ENCODE data around the gene SFMBT2. TPM values are rescaled to one million over a fixed set of nuclear protein-coding genes. Genes with fewer than 3 reads are reported as not detected.
A peak's percentile ranks its signal among the peaks of the same experiment; 100 is the strongest.

Gene SFMBT2
- total and polyA plus RNA-seq, 10 of the 15 experiments (the other 5 are each of a cell fraction or from before 2014, with no cell fraction given): 2.8 to 29.6 (median 15.1) TPM

DNA sequence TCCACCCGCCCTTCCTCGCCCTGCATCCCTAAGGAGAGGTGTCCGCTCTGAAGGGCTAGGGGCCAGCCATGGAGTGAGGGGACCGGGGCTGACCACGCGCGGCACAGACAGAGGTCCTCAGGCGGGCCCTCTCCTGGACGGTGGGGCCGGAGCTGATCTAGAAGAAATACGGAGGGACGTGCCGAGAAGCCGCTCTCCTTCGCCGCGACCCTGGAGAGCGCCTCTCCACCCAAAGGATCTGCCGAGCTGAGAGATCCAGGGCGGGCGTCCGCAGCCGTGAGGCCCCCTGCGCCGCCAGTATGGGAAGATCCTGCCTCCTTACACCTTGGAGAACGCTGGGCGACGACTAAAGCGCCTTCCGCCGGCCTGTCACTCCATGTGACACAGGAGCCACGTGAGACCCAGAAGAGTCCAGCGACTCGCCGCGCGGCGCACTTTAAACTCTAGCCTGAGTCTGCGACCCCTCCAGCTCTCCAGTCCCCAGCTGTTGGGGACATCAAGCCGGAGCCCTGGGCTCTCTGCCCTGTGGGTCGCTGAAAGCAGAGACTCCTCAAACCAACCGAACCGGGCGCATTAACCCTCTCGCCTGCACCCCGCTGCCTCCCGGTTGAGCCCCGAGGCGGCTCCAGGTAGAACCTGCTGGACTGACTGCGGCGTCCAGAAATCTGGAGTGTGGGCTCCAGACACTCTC, 1.5 kb upstream of the SFMBT2 start (continued):
- TF ChIP-seq RAD51 (IDR thresholded peaks at IDR 0.05) (peak; percentile 90), BHLHE40 (IDR thresholded peaks at IDR 0.05; ENCODE audit: borderline replicate concordance in 1 of 2, low read depth in 2 of 2, low read length in 1 of 2) (peak in 1 of 2 experiments; percentile 24; a peak in 1 of 4 replicates), MEF2B (IDR thresholded peaks at IDR 0.05; ENCODE audit: partially characterized antibody, poor library complexity, severe bottlenecking) (no peak), MYC (IDR thresholded peaks at IDR 0.05; ENCODE audit: insufficient read depth, insufficient read length, insufficient replicate concordance, low read length, severe bottlenecking) (peak; percentile 26), POLR2A (IDR thresholded peaks at IDR 0.05; ENCODE audit: low read depth, low read length) (no peak), POU2F2 (IDR thresholded peaks at IDR 0.05; ENCODE audit: borderline replicate concordance, low read depth, low read length) (no peak), TBL1XR1 (IDR thresholded peaks at IDR 0.05; ENCODE audit: low read depth, low read length) (no peak)
- TF ChIP-seq, protein P1, sequence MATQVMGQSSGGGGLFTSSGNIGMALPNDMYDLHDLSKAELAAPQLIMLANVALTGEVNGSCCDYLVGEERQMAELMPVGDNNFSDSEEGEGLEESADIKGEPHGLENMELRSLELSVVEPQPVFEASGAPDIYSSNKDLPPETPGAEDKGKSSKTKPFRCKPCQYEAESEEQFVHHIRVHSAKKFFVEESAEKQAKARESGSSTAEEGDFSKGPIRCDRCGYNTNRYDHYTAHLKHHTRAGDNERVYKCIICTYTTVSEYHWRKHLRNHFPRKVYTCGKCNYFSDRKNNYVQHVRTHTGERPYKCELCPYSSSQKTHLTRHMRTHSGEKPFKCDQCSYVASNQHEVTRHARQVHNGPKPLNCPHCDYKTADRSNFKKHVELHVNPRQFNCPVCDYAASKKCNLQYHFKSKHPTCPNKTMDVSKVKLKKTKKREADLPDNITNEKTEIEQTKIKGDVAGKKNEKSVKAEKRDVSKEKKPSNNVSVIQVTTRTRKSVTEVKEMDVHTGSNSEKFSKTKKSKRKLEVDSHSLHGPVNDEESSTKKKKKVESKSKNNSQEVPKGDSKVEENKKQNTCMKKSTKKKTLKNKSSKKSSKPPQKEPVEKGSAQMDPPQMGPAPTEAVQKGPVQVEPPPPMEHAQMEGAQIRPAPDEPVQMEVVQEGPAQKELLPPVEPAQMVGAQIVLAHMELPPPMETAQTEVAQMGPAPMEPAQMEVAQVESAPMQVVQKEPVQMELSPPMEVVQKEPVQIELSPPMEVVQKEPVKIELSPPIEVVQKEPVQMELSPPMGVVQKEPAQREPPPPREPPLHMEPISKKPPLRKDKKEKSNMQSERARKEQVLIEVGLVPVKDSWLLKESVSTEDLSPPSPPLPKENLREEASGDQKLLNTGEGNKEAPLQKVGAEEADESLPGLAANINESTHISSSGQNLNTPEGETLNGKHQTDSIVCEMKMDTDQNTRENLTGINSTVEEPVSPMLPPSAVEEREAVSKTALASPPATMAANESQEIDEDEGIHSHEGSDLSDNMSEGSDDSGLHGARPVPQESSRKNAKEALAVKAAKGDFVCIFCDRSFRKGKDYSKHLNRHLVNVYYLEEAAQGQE (IDR thresholded peaks at IDR 0.05; ENCODE audit: low read depth, low read length): no peak
- TF ChIP-seq, protein P2, sequence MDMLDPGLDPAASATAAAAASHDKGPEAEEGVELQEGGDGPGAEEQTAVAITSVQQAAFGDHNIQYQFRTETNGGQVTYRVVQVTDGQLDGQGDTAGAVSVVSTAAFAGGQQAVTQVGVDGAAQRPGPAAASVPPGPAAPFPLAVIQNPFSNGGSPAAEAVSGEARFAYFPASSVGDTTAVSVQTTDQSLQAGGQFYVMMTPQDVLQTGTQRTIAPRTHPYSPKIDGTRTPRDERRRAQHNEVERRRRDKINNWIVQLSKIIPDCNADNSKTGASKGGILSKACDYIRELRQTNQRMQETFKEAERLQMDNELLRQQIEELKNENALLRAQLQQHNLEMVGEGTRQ (IDR thresholded peaks at IDR 0.05; ENCODE audit: borderline replicate concordance, low read depth, low read length): peak; percentile 50
- TF ChIP-seq, protein P3, sequence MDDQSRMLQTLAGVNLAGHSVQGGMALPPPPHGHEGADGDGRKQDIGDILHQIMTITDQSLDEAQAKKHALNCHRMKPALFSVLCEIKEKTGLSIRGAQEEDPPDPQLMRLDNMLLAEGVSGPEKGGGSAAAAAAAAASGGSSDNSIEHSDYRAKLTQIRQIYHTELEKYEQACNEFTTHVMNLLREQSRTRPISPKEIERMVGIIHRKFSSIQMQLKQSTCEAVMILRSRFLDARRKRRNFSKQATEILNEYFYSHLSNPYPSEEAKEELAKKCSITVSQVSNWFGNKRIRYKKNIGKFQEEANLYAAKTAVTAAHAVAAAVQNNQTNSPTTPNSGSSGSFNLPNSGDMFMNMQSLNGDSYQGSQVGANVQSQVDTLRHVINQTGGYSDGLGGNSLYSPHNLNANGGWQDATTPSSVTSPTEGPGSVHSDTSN (IDR thresholded peaks at IDR 0.05; ENCODE audit: insufficient replicate concordance, low read depth, low read length): peak; percentile 53
- TF ChIP-seq, protein P4, sequence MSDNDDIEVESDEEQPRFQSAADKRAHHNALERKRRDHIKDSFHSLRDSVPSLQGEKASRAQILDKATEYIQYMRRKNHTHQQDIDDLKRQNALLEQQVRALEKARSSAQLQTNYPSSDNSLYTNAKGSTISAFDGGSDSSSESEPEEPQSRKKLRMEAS (IDR thresholded peaks at IDR 0.05; ENCODE audit: low read depth, low read length): 0 out of 2 replicates have a peak, but pooled peaks have one; percentile 27
- TF ChIP-seq, protein P5, sequence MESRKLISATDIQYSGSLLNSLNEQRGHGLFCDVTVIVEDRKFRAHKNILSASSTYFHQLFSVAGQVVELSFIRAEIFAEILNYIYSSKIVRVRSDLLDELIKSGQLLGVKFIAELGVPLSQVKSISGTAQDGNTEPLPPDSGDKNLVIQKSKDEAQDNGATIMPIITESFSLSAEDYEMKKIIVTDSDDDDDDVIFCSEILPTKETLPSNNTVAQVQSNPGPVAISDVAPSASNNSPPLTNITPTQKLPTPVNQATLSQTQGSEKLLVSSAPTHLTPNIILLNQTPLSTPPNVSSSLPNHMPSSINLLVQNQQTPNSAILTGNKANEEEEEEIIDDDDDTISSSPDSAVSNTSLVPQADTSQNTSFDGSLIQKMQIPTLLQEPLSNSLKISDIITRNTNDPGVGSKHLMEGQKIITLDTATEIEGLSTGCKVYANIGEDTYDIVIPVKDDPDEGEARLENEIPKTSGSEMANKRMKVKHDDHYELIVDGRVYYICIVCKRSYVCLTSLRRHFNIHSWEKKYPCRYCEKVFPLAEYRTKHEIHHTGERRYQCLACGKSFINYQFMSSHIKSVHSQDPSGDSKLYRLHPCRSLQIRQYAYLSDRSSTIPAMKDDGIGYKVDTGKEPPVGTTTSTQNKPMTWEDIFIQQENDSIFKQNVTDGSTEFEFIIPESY (IDR thresholded peaks at IDR 0.05): no peak
- TF ChIP-seq, protein P6, sequence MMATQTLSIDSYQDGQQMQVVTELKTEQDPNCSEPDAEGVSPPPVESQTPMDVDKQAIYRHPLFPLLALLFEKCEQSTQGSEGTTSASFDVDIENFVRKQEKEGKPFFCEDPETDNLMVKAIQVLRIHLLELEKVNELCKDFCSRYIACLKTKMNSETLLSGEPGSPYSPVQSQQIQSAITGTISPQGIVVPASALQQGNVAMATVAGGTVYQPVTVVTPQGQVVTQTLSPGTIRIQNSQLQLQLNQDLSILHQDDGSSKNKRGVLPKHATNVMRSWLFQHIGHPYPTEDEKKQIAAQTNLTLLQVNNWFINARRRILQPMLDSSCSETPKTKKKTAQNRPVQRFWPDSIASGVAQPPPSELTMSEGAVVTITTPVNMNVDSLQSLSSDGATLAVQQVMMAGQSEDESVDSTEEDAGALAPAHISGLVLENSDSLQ (IDR thresholded peaks at IDR 0.05): peak; percentile 65
- TF ChIP-seq, protein P7, sequence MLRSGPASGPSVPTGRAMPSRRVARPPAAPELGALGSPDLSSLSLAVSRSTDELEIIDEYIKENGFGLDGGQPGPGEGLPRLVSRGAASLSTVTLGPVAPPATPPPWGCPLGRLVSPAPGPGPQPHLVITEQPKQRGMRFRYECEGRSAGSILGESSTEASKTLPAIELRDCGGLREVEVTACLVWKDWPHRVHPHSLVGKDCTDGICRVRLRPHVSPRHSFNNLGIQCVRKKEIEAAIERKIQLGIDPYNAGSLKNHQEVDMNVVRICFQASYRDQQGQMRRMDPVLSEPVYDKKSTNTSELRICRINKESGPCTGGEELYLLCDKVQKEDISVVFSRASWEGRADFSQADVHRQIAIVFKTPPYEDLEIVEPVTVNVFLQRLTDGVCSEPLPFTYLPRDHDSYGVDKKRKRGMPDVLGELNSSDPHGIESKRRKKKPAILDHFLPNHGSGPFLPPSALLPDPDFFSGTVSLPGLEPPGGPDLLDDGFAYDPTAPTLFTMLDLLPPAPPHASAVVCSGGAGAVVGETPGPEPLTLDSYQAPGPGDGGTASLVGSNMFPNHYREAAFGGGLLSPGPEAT (IDR thresholded peaks at IDR 0.05; ENCODE audit: low read depth): 0 out of 2 replicates have a peak, but pooled peaks have one; percentile 43
- TF ChIP-seq, protein P8, sequence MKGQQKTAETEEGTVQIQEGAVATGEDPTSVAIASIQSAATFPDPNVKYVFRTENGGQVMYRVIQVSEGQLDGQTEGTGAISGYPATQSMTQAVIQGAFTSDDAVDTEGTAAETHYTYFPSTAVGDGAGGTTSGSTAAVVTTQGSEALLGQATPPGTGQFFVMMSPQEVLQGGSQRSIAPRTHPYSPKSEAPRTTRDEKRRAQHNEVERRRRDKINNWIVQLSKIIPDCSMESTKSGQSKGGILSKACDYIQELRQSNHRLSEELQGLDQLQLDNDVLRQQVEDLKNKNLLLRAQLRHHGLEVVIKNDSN (IDR thresholded peaks at IDR 0.05; ENCODE audit: borderline replicate concordance, extremely low read length, insufficient read depth, low read depth, low read length): peak; percentile 82
